Bronchial epithelial cell (primary cell): ENCODE results near the gene ITFG1. TPM values are rescaled to one million over a fixed set of nuclear protein-coding genes. Genes with fewer than 3 reads are reported as not detected.
"Not testable (repeated sequence)": the region's sequence is repeated elsewhere in the genome, so short reads cannot be mapped to it uniquely, and the experiment has no call there.

ENCODE experiments used
- DNase-seq: peaks from one replicate; pipeline ENCODE4 v3.0.0-alpha.2; 2010; ENCODE audit warnings: low read depth
- FAIRE-seq: peaks from 2 replicates; lab custom pipeline; 2011; peaks lifted over from hg19 to GRCh38; lab: Jason Lieb, UNC
- H3K27me3 ChIP-seq: 2 replicates; pipeline ENCODE4 v1.5.1; 2011; ENCODE audit warnings: low read length; ENCODE audit not compliant: control insufficient read depth, insufficient read depth
- H3K36me3 ChIP-seq: 2 replicates; pipeline ENCODE4 v1.5.1; 2011; ENCODE audit warnings: low read length; ENCODE audit not compliant: control insufficient read depth, insufficient read depth
- H3K4me3 ChIP-seq: 2 replicates; pipeline ENCODE4 v1.5.1; 2011; ENCODE audit warnings: mild to moderate bottlenecking, low read depth, low read length, control low read depth
- total RNA-seq: library from RNA; depleted of rRNA; stranded (reverse); fragments of >200 nt; gene quantifications from 2 replicates; pipeline ENCODE4 v1.2.1, GENCODE V29; 2014
- TF ChIP-seq, protein P1 (sequence below): IDR thresholded peaks from 2 replicates; pipeline ENCODE4 v1.5.1; 2011; ENCODE audit warnings: mild to moderate bottlenecking, moderate library complexity, low read length, control low read depth, inconsistent platforms; ENCODE audit not compliant: insufficient read depth, severe bottlenecking

Gene ITFG1
- total RNA-seq, 1 donor from 2014 or later = 47.4 TPM

DNA sequence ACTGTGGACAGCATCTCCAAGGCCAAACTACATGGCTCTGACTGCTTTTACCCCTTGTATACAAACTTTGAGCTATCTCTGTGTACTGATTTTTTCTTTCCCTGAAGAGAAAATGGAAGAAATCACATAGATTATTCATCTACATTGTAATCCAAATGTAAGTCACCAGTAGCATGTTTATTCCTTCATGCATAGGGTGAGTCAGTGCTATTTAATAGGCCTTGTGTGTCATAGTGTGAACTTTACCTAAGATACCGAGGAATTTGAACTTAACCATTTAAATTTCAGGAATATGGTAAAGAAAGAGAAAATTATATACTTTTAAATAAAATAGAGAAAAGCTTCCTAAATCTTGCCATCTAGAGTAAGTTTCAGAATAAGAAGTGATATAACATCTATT is 16.8 kb upstream of the ITFG1 start:
- no peaks in the 10 kb centered on the region for H3K27me3 ChIP-seq
- TF ChIP-seq, protein P1, sequence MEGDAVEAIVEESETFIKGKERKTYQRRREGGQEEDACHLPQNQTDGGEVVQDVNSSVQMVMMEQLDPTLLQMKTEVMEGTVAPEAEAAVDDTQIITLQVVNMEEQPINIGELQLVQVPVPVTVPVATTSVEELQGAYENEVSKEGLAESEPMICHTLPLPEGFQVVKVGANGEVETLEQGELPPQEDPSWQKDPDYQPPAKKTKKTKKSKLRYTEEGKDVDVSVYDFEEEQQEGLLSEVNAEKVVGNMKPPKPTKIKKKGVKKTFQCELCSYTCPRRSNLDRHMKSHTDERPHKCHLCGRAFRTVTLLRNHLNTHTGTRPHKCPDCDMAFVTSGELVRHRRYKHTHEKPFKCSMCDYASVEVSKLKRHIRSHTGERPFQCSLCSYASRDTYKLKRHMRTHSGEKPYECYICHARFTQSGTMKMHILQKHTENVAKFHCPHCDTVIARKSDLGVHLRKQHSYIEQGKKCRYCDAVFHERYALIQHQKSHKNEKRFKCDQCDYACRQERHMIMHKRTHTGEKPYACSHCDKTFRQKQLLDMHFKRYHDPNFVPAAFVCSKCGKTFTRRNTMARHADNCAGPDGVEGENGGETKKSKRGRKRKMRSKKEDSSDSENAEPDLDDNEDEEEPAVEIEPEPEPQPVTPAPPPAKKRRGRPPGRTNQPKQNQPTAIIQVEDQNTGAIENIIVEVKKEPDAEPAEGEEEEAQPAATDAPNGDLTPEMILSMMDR = no peak
- FAIRE-seq (no peak), DNase-seq (peak; percentile 85)
- no peaks in the 10 kb centered on the region for H3K36me3 ChIP-seq
- no peak overlapping the region for H3K4me3 ChIP-seq

DNA sequence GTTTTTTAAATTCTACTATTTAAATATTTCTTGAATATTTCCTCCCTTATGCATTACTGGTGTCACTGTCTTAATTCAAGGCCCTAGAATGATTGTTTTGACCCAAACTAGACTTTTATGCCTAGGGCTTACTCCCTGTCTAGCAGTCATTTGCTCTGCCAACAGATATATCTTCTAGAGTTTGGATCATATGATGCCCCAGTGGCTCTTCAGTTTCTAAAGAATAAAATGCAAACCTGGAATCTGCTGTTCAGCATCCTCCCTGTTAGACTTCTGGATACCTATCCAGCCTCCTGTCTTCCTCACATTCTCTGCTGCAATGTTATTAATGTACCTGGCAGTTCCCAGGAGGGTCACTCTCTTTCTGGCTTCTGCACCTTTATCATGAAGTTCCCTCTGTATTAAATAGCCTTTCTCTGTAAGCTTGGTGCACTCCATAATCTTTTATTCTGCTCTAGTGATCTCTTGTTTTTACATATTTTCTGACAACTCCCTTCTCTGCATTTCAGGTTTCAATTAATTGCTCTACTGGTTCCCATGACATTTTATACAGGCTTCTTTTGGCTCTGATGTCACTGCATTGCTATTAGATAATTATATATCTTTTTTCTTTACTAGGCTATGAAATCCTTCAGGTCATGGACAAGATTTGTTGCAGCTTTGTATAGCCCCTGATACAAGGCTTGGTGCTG is 15.9 kb upstream of the ITFG1 start:
- FAIRE-seq = no peak
- no peaks in the 10 kb centered on the region for H3K27me3 ChIP-seq
- no peak for DNase-seq
- no peaks in the 10 kb centered on the region for H3K36me3 ChIP-seq
- TF ChIP-seq, protein P1 = no peak
- H3K4me3 ChIP-seq = no peak overlapping the region

DNA sequence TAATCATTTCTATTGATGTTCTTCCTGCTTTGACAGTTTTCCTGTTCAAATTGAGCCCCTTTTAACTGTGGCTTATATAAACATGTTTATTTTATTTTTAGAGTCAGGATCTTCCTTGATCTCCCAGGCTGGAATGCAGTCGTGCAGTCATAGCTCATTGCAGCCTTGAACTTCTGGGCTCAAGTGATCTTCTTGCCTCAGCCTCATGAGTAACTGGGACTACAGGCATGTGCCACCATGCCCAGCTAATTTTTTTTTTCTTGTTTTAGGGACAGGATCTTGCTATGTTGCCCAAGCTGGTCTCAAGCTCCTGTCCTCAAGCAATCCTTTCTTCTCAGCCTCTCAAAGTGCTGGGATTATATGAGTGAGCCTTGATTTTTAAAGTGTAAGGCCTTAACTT is 14.9 kb upstream of the ITFG1 start:
- Histone ChIP-seq H3K36me3 (no peaks in the 10 kb centered on the region), H3K27me3 (no peaks in the 10 kb centered on the region), H3K4me3 (no peak overlapping the region)
- TF ChIP-seq, protein P1 = no peak
- no peak for FAIRE-seq
- peak; percentile 72 for DNase-seq

DNA sequence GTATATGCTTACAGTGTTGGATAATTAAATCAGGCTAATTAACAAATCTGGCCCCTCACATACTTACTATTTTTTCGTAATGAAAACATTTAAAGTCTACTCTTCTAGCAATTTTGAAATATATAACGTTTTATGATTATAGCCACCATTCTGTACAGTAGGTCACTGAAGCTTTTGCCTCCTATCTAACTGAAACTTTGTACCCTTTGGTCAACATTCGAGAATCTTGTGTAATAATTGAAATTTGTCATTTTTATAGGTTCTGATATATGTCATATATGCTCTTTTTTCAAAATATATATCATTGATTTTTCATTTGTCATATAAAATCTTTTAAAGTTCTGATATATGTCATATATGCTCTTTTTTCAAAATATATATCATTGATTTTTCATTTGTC is 12.9 kb upstream of the ITFG1 start:
- DNase-seq (no peak), FAIRE-seq (no peak)
- H3K4me3 ChIP-seq = no peak overlapping the region
- TF ChIP-seq, protein P1 = no peak
- H3K27me3 ChIP-seq = no peaks in the 10 kb centered on the region
- H3K36me3 ChIP-seq = no peaks in the 10 kb centered on the region

DNA sequence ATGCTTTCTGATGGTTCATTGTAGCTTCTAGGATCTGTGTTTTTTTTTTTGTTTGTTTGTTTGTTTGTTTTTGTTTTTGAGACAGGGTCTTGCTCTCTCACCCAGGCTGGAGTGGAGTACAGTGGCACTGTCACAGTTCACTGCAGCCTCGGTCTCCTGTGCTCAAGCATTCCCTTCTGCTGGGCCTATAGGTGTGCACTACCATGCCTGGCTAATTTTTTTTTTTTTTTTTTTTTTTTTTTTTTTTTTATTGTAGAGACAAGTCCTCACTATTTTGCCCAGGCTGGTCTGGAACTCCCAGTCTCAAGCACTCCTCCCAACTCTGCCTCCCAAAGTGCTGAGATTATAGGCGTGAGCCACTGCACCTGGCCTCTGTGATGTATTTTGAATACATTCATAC is 12.1 kb upstream of the ITFG1 start:
- H3K4me3 ChIP-seq, DNase-seq, FAIRE-seq: not testable (repeated sequence)

DNA sequence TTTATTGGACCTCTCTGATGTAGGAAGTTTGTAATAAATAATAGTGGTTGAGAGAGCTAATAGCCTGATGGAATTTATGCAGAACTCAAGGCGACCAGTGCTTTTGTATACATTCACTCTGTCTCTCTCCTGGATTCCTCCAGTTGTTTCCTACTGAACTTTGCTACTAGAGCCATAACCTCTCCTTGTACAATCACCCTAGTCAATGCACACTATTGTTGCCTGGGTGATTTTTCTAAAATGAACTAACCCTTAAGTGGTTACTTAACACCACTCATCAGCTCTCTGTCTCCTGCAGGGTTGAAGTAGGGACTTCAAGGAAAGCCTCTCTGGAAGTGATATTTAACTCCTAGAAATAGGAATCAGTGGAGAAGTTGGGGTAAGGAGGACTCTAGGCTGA is 9.9 kb upstream of the ITFG1 start:
- Histone ChIP-seq H3K4me3 (no peak overlapping the region), H3K36me3 (no peaks in the 10 kb centered on the region), H3K27me3 (no peaks in the 10 kb centered on the region)
- FAIRE-seq (no peak), DNase-seq (no peak)
- TF ChIP-seq, protein P1 = no peak

More for the DNA sequence above, 12.1 kb upstream of the ITFG1 start:
- not testable (repeated sequence) for H3K27me3 ChIP-seq, H3K36me3 ChIP-seq
